ENCODE results near the gene TNPO1.

DNA sequence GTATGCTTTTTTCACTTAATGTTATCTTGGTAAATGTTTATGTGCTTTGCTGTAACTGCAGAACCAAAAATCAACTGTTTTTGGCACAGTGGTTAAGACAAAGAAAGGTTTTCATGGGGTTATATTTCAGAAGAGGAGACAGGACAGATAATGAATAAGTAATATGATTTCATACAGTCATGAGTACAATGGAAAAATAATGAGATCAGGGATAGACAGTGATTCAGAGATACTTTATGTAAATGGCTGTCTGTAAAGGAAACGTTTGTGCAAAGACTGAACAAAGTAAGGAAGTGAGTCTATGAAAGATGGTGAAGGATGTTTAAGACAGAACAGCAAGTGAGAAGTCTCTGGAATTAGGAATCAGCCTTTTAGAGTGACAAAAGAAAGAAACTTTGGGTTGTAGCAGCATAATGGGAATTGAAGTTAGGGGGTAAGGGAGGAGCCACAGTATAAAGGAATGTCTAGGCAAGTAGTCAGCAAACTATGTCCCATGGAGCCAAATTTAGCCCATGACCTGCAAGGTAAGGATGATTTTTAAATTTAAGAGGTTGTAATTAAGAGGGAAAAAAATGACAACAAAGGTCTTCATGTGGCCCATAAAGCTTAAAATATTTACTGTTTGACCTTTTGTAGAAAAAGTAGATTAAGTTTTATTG is 55.0 kb downstream of the TNPO1 start:
- TF ChIP-seq, protein P1, sequence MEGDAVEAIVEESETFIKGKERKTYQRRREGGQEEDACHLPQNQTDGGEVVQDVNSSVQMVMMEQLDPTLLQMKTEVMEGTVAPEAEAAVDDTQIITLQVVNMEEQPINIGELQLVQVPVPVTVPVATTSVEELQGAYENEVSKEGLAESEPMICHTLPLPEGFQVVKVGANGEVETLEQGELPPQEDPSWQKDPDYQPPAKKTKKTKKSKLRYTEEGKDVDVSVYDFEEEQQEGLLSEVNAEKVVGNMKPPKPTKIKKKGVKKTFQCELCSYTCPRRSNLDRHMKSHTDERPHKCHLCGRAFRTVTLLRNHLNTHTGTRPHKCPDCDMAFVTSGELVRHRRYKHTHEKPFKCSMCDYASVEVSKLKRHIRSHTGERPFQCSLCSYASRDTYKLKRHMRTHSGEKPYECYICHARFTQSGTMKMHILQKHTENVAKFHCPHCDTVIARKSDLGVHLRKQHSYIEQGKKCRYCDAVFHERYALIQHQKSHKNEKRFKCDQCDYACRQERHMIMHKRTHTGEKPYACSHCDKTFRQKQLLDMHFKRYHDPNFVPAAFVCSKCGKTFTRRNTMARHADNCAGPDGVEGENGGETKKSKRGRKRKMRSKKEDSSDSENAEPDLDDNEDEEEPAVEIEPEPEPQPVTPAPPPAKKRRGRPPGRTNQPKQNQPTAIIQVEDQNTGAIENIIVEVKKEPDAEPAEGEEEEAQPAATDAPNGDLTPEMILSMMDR (IDR thresholded peaks at IDR 0.05; ENCODE audit: low read length), result no peak
- no peak for TF ChIP-seq EZH2 (IDR thresholded peaks at IDR 0.05; ENCODE audit: borderline replicate concordance, low read length)

Data from OCI-LY1 (cell line).